K562 (cell line): ENCODE results near the gene TPI1. TPM values are rescaled to one million over a fixed set of nuclear protein-coding genes. Genes with fewer than 3 reads are reported as not detected.

Experiments
- CEBPG ChIP-seq, 3 experiments: fragments of 200-800 bp in 1 of 3; sonication (Bioruptor generic) in 1 of 3; sonication (generic) in 1 of 3; formaldehyde crosslinking in 1 of 3; IDR thresholded peaks in 2 of 3; conservative IDR thresholded peaks in 1 of 3; 2 replicates each; pipeline versions ENCODE4 v1.6.1 to v1.8.0; 2016 to 2022; ENCODE audit warnings: missing compliant biosample characterization in 2 of 3, missing genetic modification characterization in 2 of 3, mild to moderate bottlenecking in 1 of 3, missing genetic modification reagents in 1 of 3
- E2F3 ChIP-seq: fragments of 250-450 bp; sonication (Bioruptor Pico); IDR thresholded peaks from 2 replicates; pipeline ENCODE4 v1.4.0; 2020; ENCODE audit warnings: mild to moderate bottlenecking
- GMEB1 ChIP-seq: fragments of 250-450 bp; sonication (Bioruptor Pico); IDR thresholded peaks from 2 replicates; pipeline ENCODE4 v1.4.0; 2020; ENCODE audit warnings: mild to moderate bottlenecking
- HDAC8 ChIP-seq: fragments of 450-650 bp; IDR thresholded peaks from 2 replicates; pipeline ENCODE4 v1.6.1; 2016; ENCODE audit warnings: mild to moderate bottlenecking, missing genetic modification characterization, moderate library complexity, missing compliant biosample characterization
- HMG20B ChIP-seq: fragments of 250-450 bp; sonication (Bioruptor Pico); IDR thresholded peaks from 2 replicates; pipeline ENCODE4 v1.5.0; 2021; ENCODE audit warnings: mild to moderate bottlenecking
- KDM4B ChIP-seq, 2 experiments: fragments of 450-650 bp in 1 of 2; sonication (generic) in 1 of 2; IDR thresholded peaks; 2 replicates each; pipeline ENCODE4 v1.6.1; 2016 to 2017; ENCODE audit warnings: borderline replicate concordance in 2 of 2, antibody characterized with exemption in 1 of 2, low read depth in 1 of 2, mild to moderate bottlenecking in 1 of 2
- POU5F1 ChIP-seq: fragments of 150-350 bp; IDR thresholded peaks from 2 replicates; pipeline ENCODE4 v1.6.1; 2014; ENCODE audit warnings: borderline replicate concordance, low read length, low read depth, mild to moderate bottlenecking; ENCODE audit not compliant: partially characterized antibody
- RBM15 ChIP-seq: fragments of 200-400 bp; formaldehyde crosslinking; IDR thresholded peaks from 2 replicates; pipeline ENCODE4 v1.6.1; 2018; ENCODE audit warnings: mild to moderate bottlenecking, low read length, moderate library complexity; ENCODE audit not compliant: insufficient read depth
- ZC3H11A ChIP-seq: IDR thresholded peaks from 2 replicates; pipeline ENCODE4 v1.6.1; 2012; ENCODE audit warnings: low read depth, low read length, improper control_type of control experiment
- ZHX1 ChIP-seq: fragments of 150-350 bp; conservative IDR thresholded peaks from 2 replicates; pipeline ENCODE4 v1.6.1; 2014; ENCODE audit warnings: low read length
- ZNF133 ChIP-seq: fragments of 250-450 bp; sonication (Bioruptor Pico); IDR thresholded peaks from 2 replicates; pipeline ENCODE4 v1.4.0; 2020; ENCODE audit warnings: mild to moderate bottlenecking
- ZNF232 ChIP-seq: sonication (generic); formaldehyde crosslinking; IDR thresholded peaks from 2 replicates; pipeline ENCODE4 v1.8.0; 2022; ENCODE audit warnings: mild to moderate bottlenecking, missing genetic modification reagents
- ZNF311 ChIP-seq: fragments of 250-450 bp; sonication (Bioruptor Pico); IDR thresholded peaks from 2 replicates; pipeline ENCODE4 v1.4.0; 2020; ENCODE audit warnings: mild to moderate bottlenecking, moderate library complexity
- ZNF589 ChIP-seq: fragments of 200-800 bp; sonication (Bioruptor generic); IDR thresholded peaks from 2 replicates; pipeline ENCODE4 v1.6.1; 2016; ENCODE audit warnings: low read depth, missing genetic modification characterization, missing compliant biosample characterization
- polyA plus RNA-seq, 8 experiments: library from polyadenylated mRNA; depleted of rRNA in 4 of 8; stranded (reverse) in 5 of 8; unstranded in 3 of 8; fragments of >200 nt; fragmentation: Nextera tagmentation in 2 of 8; fragmentation: Illumina TruSeq in 1 of 8; extraction: Ambion mirVana in 2 of 8; extraction: Trizol in 1 of 8; gene quantifications; 2 replicates each; pipeline versions ENCODE4 v1.2.1 to v1.2.3, GENCODE V29; 2011 to 2014; ENCODE audit warnings: inconsistent platforms in 1 of 8, missing spikeins in 1 of 8
- total RNA-seq, 7 experiments: library from RNA; depleted of rRNA in 6 of 7; stranded (reverse); fragments of >200 nt in 6 of 7; fragmentation: Illumina TruSeq in 2 of 7; extraction: Trizol in 2 of 7; gene quantifications; 2 replicates each; pipeline versions ENCODE4 v1.2.1 to v1.2.3, GENCODE V29; 2011 to 2021; ENCODE audit warnings: low replicate concordance in 1 of 7

Gene TPI1
- total and polyA plus RNA-seq, 9 of the 15 experiments (the other 6 are each of a cell fraction or from before 2014, with no cell fraction given) = 662 to 4,971 (median 892) TPM

GRCh38 chr12:6851921-6852650 lies 15.2 kb upstream of the TPI1 start, which contains the start of gene USP5 (continued):
- 0 out of 2 replicates have a peak, but pooled peaks have one; percentile 60 for TF ChIP-seq ZHX1
- TF ChIP-seq GMEB1 (CRISPR knock-in tag) = peak; percentile 82
- TF ChIP-seq POU5F1 = peak; percentile 90
- TF ChIP-seq RBM15 = no peak
- no peak for TF ChIP-seq CEBPG (CRISPR knock-in tag; IDR thresholded peaks at IDR 0.05)
- TF ChIP-seq CEBPG (tag; conservative IDR thresholded peaks at IDR 0.05 in 1 of 2, IDR thresholded peaks at IDR 0.05 in 1 of 2) = no peak
- TF ChIP-seq HDAC8 = peak; percentile 94; the same call in 1 of the 2 replicates
- TF ChIP-seq ZC3H11A = no peak
- no peak for TF ChIP-seq HMG20B
- TF ChIP-seq KDM4B (IDR thresholded peaks at IDR 0.05; ENCODE audit: borderline replicate concordance in 2 of 2, low read depth in 1 of 2) = peak in 1 of 2 experiments; percentile 88; a peak in 1 of 4 replicates
- TF ChIP-seq E2F3 (CRISPR knock-in tag) = 0 out of 2 replicates have a peak, but pooled peaks have one; percentile 61
- TF ChIP-seq ZNF232 = no peak
- TF ChIP-seq ZNF589 (CRISPR knock-in tag) = peak; percentile 97
- TF ChIP-seq ZNF133 = no peak
- TF ChIP-seq ZNF311 = peak; percentile 95
